Gastrocnemius medialis (tissue), 4 donors: ENCODE measurements around the gene VPS36. TPM values are rescaled to one million over a fixed set of nuclear protein-coding genes. Genes with fewer than 3 reads are reported as not detected.

ENCODE experiments used
- ATAC-seq, 2 donors: fragments of 150-250 bp; one replicate each; pipeline ENCODE4 v1.9.1; 2016
- DNase-seq, 2 donors: peaks; one replicate each; pipeline ENCODE4 v3.0.0-alpha.2; 2019
- H3K27ac ChIP-seq, 4 donors: fragments of 200-600 bp; sonication (generic); 1 replicate in 1 of 4; 2 replicates in 3 of 4; pipeline ENCODE4 v1.5.1; 2016 to 2018; ENCODE audit warnings: mild to moderate bottlenecking in 2 of 4, moderate library complexity in 1 of 4
- H3K27me3 ChIP-seq, 3 donors: fragments of 200-600 bp; sonication (generic) in 2 of 3; 1 replicate in 1 of 3; 2 replicates in 2 of 3; pipeline versions ENCODE4 v1.5.1 to v1.6.0; 2016 to 2019; ENCODE audit warnings: mild to moderate bottlenecking in 1 of 3, moderate library complexity in 1 of 3
- H3K36me3 ChIP-seq, 2 donors: fragments of 200-600 bp; sonication (generic) in 1 of 2; one replicate each; pipeline ENCODE4 v1.5.1; 2017 to 2018
- H3K4me1 ChIP-seq, 2 donors: fragments of 200-600 bp; sonication (generic) in 1 of 2; one replicate each; pipeline ENCODE4 v1.5.1; 2016 to 2017; ENCODE audit warnings: mild to moderate bottlenecking in 2 of 2
- H3K4me3 ChIP-seq, 4 donors: fragments of 200-600 bp; sonication (generic) in 3 of 4; 1 replicate in 1 of 4; 2 replicates in 3 of 4; pipeline ENCODE4 v1.5.1; 2016 to 2019; ENCODE audit warnings: mild to moderate bottlenecking in 2 of 4
- H3K9me3 ChIP-seq, 3 donors: fragments of 200-600 bp; sonication (generic) in 2 of 3; 1 replicate in 1 of 3; 2 replicates in 2 of 3; pipeline ENCODE4 v1.5.1; 2016 to 2019
- POLR2A ChIP-seq, 2 donors: fragments of 450-650 bp; IDR thresholded peaks; one replicate each; pipeline ENCODE4 v1.6.1; 2017; ENCODE audit warnings: antibody characterized with exemption in 2 of 2, mild to moderate bottlenecking in 2 of 2, moderate library complexity in 2 of 2
- in situ Hi-C, 4 donors: fragments of 200-750 bp; cut with MboI; loops; one replicate each; pipeline versions ENCODE4 v1.15.0 to v1.8.0; 2017; ENCODE audit warnings: low sequenced_read_pairs in 4 of 4
- intact Hi-C: fragments of 100-400 bp; cut with DNase I; formaldehyde crosslinking; loops from one replicate; pipeline ENCODE4 v1.15.1; 2023; ENCODE audit warnings: low total_unique reads
- total RNA-seq, 4 donors: library from RNA; depleted of rRNA; stranded (reverse); fragments of >200 nt; gene quantifications; one replicate each; pipeline versions ENCODE4 v1.1.0 to v1.2.3, GENCODE V29; 2016
- TF ChIP-seq, protein P1 (sequence below), 5 experiments: fragments of 450-650 bp in 3 of 5; fragments of 200-600 bp in 2 of 5; sonication (generic) in 2 of 5; IDR thresholded peaks in 4 of 5; conservative IDR thresholded peaks in 1 of 5; 1 replicate in 4 of 5; 2 replicates in 1 of 5; pipeline ENCODE4 v1.5.1; 2016 to 2019; ENCODE audit warnings: antibody characterized with exemption in 5 of 5, mild to moderate bottlenecking in 3 of 5, moderate library complexity in 3 of 5

VPS36 gene
- total RNA-seq, 4 donors from 2014 or later, result 27.1 to 55.7 (median 45.2) TPM

DNA sequence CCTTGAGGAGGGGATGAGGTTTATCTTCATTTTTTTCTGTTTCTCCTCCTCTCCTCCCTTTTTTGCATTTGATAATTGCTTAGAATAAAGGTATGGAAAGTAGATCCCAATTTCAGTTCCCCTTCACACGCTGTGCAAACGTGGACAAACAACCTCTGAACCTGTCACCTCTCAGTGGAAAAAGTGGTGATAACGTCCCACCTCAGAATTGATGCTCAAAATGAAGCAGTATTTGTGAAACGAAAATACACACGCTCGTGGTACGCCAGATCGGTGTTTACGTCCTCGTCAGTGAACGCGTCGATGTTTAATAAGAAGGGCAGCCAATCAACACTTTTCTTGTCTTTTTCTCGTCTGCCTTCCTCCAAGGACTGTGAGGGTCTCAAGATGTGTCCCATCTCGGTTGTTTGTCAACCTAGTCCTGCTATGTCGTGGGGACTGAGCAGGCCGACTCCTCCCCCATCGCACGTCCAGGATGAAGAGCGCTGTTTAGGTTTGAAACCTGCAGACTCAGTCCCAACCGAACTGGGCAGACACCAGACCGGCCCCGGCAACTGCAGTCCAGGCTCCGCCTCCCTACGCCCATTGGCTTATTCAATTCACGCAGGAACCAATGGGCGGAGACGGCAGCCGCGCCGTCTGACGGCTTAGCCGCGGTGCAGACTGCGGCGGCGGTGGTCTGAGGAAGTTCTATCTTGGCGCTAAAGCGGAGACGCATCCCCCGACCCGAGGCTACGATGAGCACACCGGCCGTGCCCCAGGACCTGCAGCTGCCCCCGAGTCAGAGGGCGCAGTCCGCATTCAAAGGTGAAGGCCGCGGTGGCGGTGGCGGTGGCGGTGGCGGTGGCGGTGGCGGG lies 4.6 kb upstream of the VPS36 start, which contains the start of gene CKAP2:
TSS of gene CKAP2 (plus strand) at position 659 of the 857 bp plus-strand sequence. CDS start at position 738, 79 bp downstream.
- in situ Hi-C loops, result loop anchor here in 2 of 4 donors (10.0 to 25.0 kb wide), 3 partner anchors 207 to 640 kb away; partner anchors contain the start of genes ALG11 (in 2 of the 2), ATP7B (in 2 of the 2), UTP14C (in 2 of the 2) and SUGT1 (in 1 of the 2)
- Histone ChIP-seq H3K9me3 (no peaks in the 10 kb centered on the region), H3K36me3 (no peaks in the 10 kb centered on the region), H3K27ac (peak within 1 kb of the TSS; percentile 81 to 93 (median 86)), H3K4me3 (peak within 1 kb of the TSS; percentile 74 to 84 (median 76)), H3K27me3 (no peaks in the 10 kb centered on the region), H3K4me1 (peaks cover 9 to 16% of the 10 kb centered on the region in 2 donors)
- TF ChIP-seq, protein P1, sequence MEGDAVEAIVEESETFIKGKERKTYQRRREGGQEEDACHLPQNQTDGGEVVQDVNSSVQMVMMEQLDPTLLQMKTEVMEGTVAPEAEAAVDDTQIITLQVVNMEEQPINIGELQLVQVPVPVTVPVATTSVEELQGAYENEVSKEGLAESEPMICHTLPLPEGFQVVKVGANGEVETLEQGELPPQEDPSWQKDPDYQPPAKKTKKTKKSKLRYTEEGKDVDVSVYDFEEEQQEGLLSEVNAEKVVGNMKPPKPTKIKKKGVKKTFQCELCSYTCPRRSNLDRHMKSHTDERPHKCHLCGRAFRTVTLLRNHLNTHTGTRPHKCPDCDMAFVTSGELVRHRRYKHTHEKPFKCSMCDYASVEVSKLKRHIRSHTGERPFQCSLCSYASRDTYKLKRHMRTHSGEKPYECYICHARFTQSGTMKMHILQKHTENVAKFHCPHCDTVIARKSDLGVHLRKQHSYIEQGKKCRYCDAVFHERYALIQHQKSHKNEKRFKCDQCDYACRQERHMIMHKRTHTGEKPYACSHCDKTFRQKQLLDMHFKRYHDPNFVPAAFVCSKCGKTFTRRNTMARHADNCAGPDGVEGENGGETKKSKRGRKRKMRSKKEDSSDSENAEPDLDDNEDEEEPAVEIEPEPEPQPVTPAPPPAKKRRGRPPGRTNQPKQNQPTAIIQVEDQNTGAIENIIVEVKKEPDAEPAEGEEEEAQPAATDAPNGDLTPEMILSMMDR (IDR thresholded peaks at IDR 0.05 in 4 of 5, conservative IDR thresholded peaks at IDR 0.05 in 1 of 5), result no peak
- peak; percentile 55 to 80 for TF ChIP-seq POLR2A (IDR thresholded peaks at IDR 0.05)
- ATAC-seq, result peak; percentile 86 to 90
- intact Hi-C loops, result loop anchor here (5.0 to 10.0 kb wide), 5 partner anchors 197 to 1000 kb away; partner anchors contain the start of genes ALG11, ATP7B, DHRS12 and INTS6
- DNase-seq, result peak; percentile 89 to 91

DNA sequence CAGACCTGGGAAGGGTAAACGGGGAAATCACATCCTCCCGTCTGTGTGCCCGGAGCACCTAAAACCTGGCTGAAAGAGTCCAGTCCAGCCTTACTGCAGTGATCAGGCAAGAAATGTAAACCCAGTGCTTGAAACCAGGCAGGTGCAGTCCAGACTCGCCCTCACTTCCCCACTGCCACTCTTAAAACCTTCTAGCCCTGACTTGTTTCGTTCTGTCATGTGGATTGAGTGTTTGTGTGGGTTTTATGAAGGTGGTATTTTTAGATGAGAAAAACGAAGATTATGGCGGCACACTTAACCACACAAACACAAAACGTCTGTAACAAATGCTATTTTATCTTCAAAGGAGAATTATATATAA lies 4.0 kb upstream of the VPS36 start:
- ATAC-seq (no peak), DNase-seq (no peak)
- Histone ChIP-seq H3K4me1 (peaks cover 9 to 16% of the 10 kb centered on the region in 2 donors), H3K27me3 (no peaks in the 10 kb centered on the region), H3K36me3 (no peaks in the 10 kb centered on the region), H3K4me3 (peak overlapping the region; percentile 74 to 84 (median 76)), H3K9me3 (no peaks in the 10 kb centered on the region), H3K27ac (peak overlapping the region; percentile 81 to 93 (median 86))
- in situ Hi-C loops (loop anchor here in 2 of 4 donors (10.0 to 25.0 kb wide), 3 partner anchors 208 to 640 kb away; partner anchors contain the start of genes ALG11 (in 2 of the 2), ATP7B (in 2 of the 2), UTP14C (in 2 of the 2) and SUGT1 (in 1 of the 2)), intact Hi-C loops (loop anchor here (5.0 to 10.0 kb wide), 5 partner anchors 198 to 1000 kb away; partner anchors contain the start of genes ALG11, ATP7B, DHRS12 and INTS6)
- no peak for TF ChIP-seq POLR2A (IDR thresholded peaks at IDR 0.05)
- TF ChIP-seq, protein P1 (IDR thresholded peaks at IDR 0.05 in 4 of 5, conservative IDR thresholded peaks at IDR 0.05 in 1 of 5), result no peak

DNA sequence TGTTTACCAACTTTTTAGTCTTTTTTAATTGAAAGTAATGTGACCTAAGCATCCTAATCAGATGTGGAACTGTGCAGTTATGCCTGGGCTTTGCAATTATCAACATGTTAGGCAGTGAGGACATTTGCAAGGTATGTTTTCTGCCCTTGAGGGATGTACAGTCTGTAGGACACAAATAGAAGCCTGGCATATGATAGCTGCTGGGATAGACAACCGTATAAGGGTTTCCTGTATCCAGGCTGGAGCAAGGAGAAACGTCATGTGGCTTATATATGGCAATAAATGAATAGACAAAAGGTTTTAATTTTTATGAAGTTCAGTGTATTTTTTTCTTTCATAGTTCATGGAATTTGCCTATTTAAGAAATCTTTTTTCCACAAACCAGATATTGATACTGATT lies 2.0 kb upstream of the VPS36 start:
- intact Hi-C loops, result loop anchor here (5.0 to 10.0 kb wide), 5 partner anchors 200 to 998 kb away; partner anchors contain the start of genes ALG11, ATP7B, DHRS12 and INTS6
- no peak for ATAC-seq
- no peaks in the 10 kb centered on the region for H3K9me3 ChIP-seq
- no peaks in the 10 kb centered on the region for H3K36me3 ChIP-seq
- no peaks in the 10 kb centered on the region for H3K27me3 ChIP-seq
- no peak for TF ChIP-seq POLR2A (IDR thresholded peaks at IDR 0.05)
- TF ChIP-seq, protein P1 (IDR thresholded peaks at IDR 0.05 in 4 of 5, conservative IDR thresholded peaks at IDR 0.05 in 1 of 5), result no peak
- no peak overlapping the region for H3K27ac ChIP-seq
- no peak overlapping the region for H3K4me3 ChIP-seq
- DNase-seq, result no peak
- in situ Hi-C loops, result loop anchor here in 2 of 4 donors (10.0 to 25.0 kb wide), 3 partner anchors 210 to 638 kb away; partner anchors contain the start of genes ALG11 (in 2 of the 2), ATP7B (in 2 of the 2), UTP14C (in 2 of the 2) and SUGT1 (in 1 of the 2)
- peaks cover 27 to 29% of the 10 kb centered on the region in 2 donors for H3K4me1 ChIP-seq

DNA sequence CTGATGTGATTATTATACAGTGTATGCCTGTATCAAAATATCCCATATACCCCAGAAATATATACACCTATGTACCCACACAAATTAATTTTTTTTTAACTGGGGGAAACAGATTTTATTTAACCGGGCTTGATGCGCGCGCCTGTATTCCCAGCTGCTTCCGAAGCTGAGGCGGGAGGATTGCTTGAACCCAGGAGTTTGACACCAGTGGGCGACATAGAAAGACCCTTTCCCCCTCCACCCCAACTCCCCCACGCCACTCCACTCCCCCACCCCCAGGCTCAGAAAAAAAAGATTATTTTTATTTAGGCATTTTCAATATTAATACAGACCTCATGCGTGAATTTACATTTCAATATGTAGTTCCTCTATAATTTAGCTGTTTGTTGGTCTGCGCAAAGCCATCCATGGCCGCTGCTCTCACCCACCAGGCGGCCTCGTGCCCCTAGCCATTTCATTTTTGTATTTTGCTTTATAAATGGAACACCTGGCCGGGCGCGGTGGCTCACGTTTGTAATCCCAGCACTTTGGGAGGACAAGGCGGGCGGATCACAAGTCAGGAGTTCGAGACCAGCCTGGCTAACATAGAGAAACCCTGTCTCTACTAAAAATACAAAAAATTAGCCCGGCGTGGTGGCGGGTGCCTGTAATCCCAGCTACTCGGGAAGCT lies 836 bp upstream of the VPS36 start:
- Histone ChIP-seq H3K27me3 (no peaks in the 10 kb centered on the region), H3K4me1 (peaks cover 29 to 30% of the 10 kb centered on the region in 2 donors), H3K36me3 (no peaks in the 10 kb centered on the region), H3K9me3 (no peaks in the 10 kb centered on the region), H3K27ac (peak overlapping the region; percentile 85 to 97 (median 91)), H3K4me3 (peak overlapping the region in 1 of 4 donors; percentile 69)
- DNase-seq (no peak), ATAC-seq (no peak)
- TF ChIP-seq POLR2A (IDR thresholded peaks at IDR 0.05), result no peak
- TF ChIP-seq, protein P1 (IDR thresholded peaks at IDR 0.05 in 4 of 5, conservative IDR thresholded peaks at IDR 0.05 in 1 of 5), result no peak
- in situ Hi-C loops (loop anchor here in 2 of 4 donors (10.0 to 25.0 kb wide), 3 partner anchors 211 to 636 kb away; partner anchors contain the start of genes ALG11 (in 2 of the 2), ATP7B (in 2 of the 2), UTP14C (in 2 of the 2) and SUGT1 (in 1 of the 2)), intact Hi-C loops (loop anchor here (5.0 to 10.0 kb wide), 5 partner anchors 201 to 996 kb away; partner anchors contain the start of genes ALG11, ATP7B, DHRS12 and INTS6)
